H1 (cell line): ENCODE results near the gene PNCK. TPM values are rescaled to one million over a fixed set of nuclear protein-coding genes. Genes with fewer than 3 reads are reported as not detected.

Source experiments
- BACH1 ChIP-seq: IDR thresholded peaks from 2 replicates; pipeline ENCODE4 v1.6.1; 2012; ENCODE audit warnings: low read length, improper control_type of control experiment
- CEBPB ChIP-seq: IDR thresholded peaks from 2 replicates; pipeline ENCODE4 v1.6.1; 2012; ENCODE audit warnings: low read depth, low read length
- EGR1 ChIP-seq: IDR thresholded peaks from 2 replicates; pipeline ENCODE4 v1.6.1; 2011; ENCODE audit warnings: low read depth, low read length, borderline replicate concordance
- FOSL1 ChIP-seq: IDR thresholded peaks from 2 replicates; pipeline ENCODE4 v1.6.1; 2011; ENCODE audit warnings: mild to moderate bottlenecking, low read depth, low read length, moderate library complexity; ENCODE audit not compliant: insufficient read depth
- KDM4A ChIP-seq: IDR thresholded peaks from one replicate; pipeline ENCODE4 v1.7.1; 2012; ENCODE audit warnings: low read depth, mild to moderate bottlenecking, moderate library complexity, low read length, inconsistent platforms; ENCODE audit not compliant: severe bottlenecking
- KDM5A ChIP-seq: fragments of 200-600 bp; IDR thresholded peaks from 2 replicates; pipeline ENCODE4 v1.7.1; 2012; ENCODE audit warnings: mild to moderate bottlenecking, low read length, inconsistent platforms, mixed read lengths
- POU5F1 ChIP-seq: IDR thresholded peaks from 2 replicates; pipeline ENCODE4 v1.6.1; 2011; ENCODE audit warnings: low read depth, mild to moderate bottlenecking, low read length, moderate library complexity
- RXRA ChIP-seq: IDR thresholded peaks from 2 replicates; pipeline ENCODE4 v1.6.1; 2011; ENCODE audit warnings: low read depth, mild to moderate bottlenecking, low read length, moderate library complexity; ENCODE audit not compliant: insufficient read depth
- SIN3A ChIP-seq, 2 experiments: IDR thresholded peaks in 1 of 2; conservative IDR thresholded peaks in 1 of 2; 2 replicates each; pipeline ENCODE4 v1.6.1; 2011 to 2012; ENCODE audit warnings: low read length in 2 of 2, improper control_type of control experiment in 1 of 2, low read depth in 1 of 2, mild to moderate bottlenecking in 1 of 2
- TAF7 ChIP-seq: optimal IDR thresholded peaks from 2 replicates; pipeline ENCODE3; 2011; ENCODE audit warnings: low read depth, mild to moderate bottlenecking, inconsistent platforms, low read length, moderate library complexity, borderline replicate concordance
- polyA plus RNA-seq, 7 experiments: library from polyadenylated mRNA; depleted of rRNA in 3 of 7; stranded (reverse) in 5 of 7; unstranded in 2 of 7; fragments of >200 nt in 5 of 7; fragments of 200-250 nt in 2 of 7; gene quantifications; 1 replicate in 5 of 7; 2 replicates in 1 of 7; 4 replicates in 1 of 7; pipeline versions ENCODE4 v1.2.1 to v1.2.3, GENCODE V29; 2011 to 2013; ENCODE audit warnings: missing spikeins in 2 of 7, mixed read lengths in 2 of 7
- total RNA-seq: library from RNA; stranded (reverse); fragmentation: NEBNext Ultra II Directional; extraction: Animal tissue kit (Norgen Biotek cat#: 25700); gene quantifications from 2 replicates; pipeline ENCODE4 v1.2.1, GENCODE V29; 2021
- TF ChIP-seq, protein P1 (sequence below): IDR thresholded peaks from 2 replicates; pipeline ENCODE4 v1.6.1; 2012; ENCODE audit warnings: inconsistent platforms
- TF ChIP-seq, protein P2 (sequence below): fragments of 300-600 bp; sonication (generic); IDR thresholded peaks from 2 replicates; pipeline ENCODE4 v1.7.1; 2012; ENCODE audit warnings: low read length, moderate library complexity, mild to moderate bottlenecking, inconsistent platforms; ENCODE audit not compliant: insufficient replicate concordance

PNCK gene
- total and polyA plus RNA-seq, 2 of the 8 experiments (the other 6 are each of a cell fraction or from before 2014, with no cell fraction given) = 6.2 to 6.3 TPM

DNA sequence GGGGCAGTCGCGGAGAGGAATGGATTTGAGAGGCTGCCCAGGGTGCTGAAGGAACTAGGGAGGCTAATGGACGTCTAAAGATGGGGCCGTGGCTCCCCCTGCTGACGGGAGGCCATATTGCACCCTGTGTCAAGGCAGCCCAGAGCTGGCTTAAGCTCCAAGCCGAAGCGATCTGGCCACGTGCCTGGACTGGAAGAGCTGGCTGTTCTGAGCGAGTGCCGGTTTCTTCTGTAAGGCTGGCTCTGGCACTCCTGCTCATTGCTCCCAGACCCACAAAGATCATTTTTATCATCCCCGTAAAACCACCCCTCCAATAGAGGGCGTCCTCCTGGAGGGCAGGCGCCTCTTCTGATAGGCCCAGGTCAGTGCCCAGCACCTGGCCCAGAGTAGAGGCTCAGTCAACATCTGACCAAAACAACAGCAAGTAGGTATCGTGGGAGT, 5.6 kb downstream of the PNCK start (continued):
- TF ChIP-seq KDM5A (no peak), EGR1 (no peak), CEBPB (no peak), POU5F1 (no peak), KDM4A (no peak), TAF7 (no peak), BACH1 (no peak), RXRA (no peak), SIN3A (conservative IDR thresholded peaks at IDR 0.05 in 1 of 2, IDR thresholded peaks at IDR 0.05 in 1 of 2; ENCODE audit: low read depth in 1 of 2, low read length in 2 of 2) (0 out of 4 replicates have a peak, but pooled peaks of 1 of the 2 experiments have one; percentile 34), FOSL1 (no peak)
- TF ChIP-seq, protein P1, sequence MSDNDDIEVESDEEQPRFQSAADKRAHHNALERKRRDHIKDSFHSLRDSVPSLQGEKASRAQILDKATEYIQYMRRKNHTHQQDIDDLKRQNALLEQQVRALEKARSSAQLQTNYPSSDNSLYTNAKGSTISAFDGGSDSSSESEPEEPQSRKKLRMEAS = peak; percentile 89
- TF ChIP-seq, protein P2, sequence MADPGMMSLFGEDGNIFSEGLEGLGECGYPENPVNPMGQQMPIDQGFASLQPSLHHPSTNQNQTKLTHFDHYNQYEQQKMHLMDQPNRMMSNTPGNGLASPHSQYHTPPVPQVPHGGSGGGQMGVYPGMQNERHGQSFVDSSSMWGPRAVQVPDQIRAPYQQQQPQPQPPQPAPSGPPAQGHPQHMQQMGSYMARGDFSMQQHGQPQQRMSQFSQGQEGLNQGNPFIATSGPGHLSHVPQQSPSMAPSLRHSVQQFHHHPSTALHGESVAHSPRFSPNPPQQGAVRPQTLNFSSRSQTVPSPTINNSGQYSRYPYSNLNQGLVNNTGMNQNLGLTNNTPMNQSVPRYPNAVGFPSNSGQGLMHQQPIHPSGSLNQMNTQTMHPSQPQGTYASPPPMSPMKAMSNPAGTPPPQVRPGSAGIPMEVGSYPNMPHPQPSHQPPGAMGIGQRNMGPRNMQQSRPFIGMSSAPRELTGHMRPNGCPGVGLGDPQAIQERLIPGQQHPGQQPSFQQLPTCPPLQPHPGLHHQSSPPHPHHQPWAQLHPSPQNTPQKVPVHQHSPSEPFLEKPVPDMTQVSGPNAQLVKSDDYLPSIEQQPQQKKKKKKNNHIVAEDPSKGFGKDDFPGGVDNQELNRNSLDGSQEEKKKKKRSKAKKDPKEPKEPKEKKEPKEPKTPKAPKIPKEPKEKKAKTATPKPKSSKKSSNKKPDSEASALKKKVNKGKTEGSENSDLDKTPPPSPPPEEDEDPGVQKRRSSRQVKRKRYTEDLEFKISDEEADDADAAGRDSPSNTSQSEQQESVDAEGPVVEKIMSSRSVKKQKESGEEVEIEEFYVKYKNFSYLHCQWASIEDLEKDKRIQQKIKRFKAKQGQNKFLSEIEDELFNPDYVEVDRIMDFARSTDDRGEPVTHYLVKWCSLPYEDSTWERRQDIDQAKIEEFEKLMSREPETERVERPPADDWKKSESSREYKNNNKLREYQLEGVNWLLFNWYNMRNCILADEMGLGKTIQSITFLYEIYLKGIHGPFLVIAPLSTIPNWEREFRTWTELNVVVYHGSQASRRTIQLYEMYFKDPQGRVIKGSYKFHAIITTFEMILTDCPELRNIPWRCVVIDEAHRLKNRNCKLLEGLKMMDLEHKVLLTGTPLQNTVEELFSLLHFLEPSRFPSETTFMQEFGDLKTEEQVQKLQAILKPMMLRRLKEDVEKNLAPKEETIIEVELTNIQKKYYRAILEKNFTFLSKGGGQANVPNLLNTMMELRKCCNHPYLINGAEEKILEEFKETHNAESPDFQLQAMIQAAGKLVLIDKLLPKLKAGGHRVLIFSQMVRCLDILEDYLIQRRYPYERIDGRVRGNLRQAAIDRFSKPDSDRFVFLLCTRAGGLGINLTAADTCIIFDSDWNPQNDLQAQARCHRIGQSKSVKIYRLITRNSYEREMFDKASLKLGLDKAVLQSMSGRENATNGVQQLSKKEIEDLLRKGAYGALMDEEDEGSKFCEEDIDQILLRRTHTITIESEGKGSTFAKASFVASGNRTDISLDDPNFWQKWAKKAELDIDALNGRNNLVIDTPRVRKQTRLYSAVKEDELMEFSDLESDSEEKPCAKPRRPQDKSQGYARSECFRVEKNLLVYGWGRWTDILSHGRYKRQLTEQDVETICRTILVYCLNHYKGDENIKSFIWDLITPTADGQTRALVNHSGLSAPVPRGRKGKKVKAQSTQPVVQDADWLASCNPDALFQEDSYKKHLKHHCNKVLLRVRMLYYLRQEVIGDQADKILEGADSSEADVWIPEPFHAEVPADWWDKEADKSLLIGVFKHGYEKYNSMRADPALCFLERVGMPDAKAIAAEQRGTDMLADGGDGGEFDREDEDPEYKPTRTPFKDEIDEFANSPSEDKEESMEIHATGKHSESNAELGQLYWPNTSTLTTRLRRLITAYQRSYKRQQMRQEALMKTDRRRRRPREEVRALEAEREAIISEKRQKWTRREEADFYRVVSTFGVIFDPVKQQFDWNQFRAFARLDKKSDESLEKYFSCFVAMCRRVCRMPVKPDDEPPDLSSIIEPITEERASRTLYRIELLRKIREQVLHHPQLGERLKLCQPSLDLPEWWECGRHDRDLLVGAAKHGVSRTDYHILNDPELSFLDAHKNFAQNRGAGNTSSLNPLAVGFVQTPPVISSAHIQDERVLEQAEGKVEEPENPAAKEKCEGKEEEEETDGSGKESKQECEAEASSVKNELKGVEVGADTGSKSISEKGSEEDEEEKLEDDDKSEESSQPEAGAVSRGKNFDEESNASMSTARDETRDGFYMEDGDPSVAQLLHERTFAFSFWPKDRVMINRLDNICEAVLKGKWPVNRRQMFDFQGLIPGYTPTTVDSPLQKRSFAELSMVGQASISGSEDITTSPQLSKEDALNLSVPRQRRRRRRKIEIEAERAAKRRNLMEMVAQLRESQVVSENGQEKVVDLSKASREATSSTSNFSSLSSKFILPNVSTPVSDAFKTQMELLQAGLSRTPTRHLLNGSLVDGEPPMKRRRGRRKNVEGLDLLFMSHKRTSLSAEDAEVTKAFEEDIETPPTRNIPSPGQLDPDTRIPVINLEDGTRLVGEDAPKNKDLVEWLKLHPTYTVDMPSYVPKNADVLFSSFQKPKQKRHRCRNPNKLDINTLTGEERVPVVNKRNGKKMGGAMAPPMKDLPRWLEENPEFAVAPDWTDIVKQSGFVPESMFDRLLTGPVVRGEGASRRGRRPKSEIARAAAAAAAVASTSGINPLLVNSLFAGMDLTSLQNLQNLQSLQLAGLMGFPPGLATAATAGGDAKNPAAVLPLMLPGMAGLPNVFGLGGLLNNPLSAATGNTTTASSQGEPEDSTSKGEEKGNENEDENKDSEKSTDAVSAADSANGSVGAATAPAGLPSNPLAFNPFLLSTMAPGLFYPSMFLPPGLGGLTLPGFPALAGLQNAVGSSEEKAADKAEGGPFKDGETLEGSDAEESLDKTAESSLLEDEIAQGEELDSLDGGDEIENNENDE = no peak
